HG02571 (cell line): Measurements from ENCODE around the gene SETDB1.
"Not testable (repeated sequence)": the region's sequence is repeated elsewhere in the genome, so short reads cannot be mapped to it uniquely, and the experiment has no call there.

Experiments used
- ATAC-seq: cut with Tn5 transposase; IDR thresholded peaks from one replicate; pipeline ENCODE4 v1.9.1; 2021; ENCODE audit warnings: mild to moderate bottlenecking, moderate library complexity; ENCODE audit not compliant: unreplicated experiment

SETDB1 gene

GRCh38 chr1:150928775-150929174, 2.6 kb downstream of the SETDB1 start:
- not testable (repeated sequence) for ATAC-seq

GRCh38 chr1:150931773-150932172, 5.6 kb downstream of the SETDB1 start:
- ATAC-seq = no peak

GRCh38 chr1:150944856-150945255, 18.7 kb downstream of the SETDB1 start:
- no peak for ATAC-seq

GRCh38 chr1:150954708-150955107, 28.5 kb downstream of the SETDB1 start:
- ATAC-seq = no peak

- ATAC-seq = no peak
Measured at GRCh38 chr1:150955280-150955679, 29.1 kb downstream of the SETDB1 start.

GRCh38 chr1:150957666-150958065, 31.5 kb downstream of the SETDB1 start:
- no peak for ATAC-seq

GRCh38 chr1:150960646-150961045, 34.5 kb downstream of the SETDB1 start:
- no peak for ATAC-seq

GRCh38 chr1:150961756-150962155, 35.6 kb downstream of the SETDB1 start:
- no peak for ATAC-seq

GRCh38 chr1:150963321-150964163, 37.4 kb downstream of the SETDB1 start:
- ATAC-seq = no peak

- ATAC-seq = no peak
Measured at GRCh38 chr1:150964164-150964489, 38.0 kb downstream of the SETDB1 start.

- ATAC-seq = no peak
Measured at GRCh38 chr1:150965605-150966004, 39.4 kb downstream of the SETDB1 start.

- no peak for ATAC-seq
Measured at GRCh38 chr1:150966011-150966410, 39.8 kb downstream of the SETDB1 start.

GRCh38 chr1:150967936-150968335, 41.8 kb downstream of the SETDB1 start:
- no peak for ATAC-seq

- ATAC-seq = no peak
Measured at GRCh38 chr1:150968491-150968890, 42.3 kb downstream of the SETDB1 start.

- ATAC-seq = no peak
Measured at GRCh38 chr1:150969626-150970025, 43.5 kb downstream of the SETDB1 start.

GRCh38 chr1:150970808-150971582, 44.8 kb downstream of the SETDB1 start:
- no peak for ATAC-seq

GRCh38 chr1:150971583-150972416, 45.6 kb downstream of the SETDB1 start:
- ATAC-seq = no peak

- ATAC-seq = no peak
Measured at GRCh38 chr1:150972417-150972940, 46.3 kb downstream of the SETDB1 start.

- no peak for ATAC-seq
Measured at GRCh38 chr1:150973258-150973835, 47.2 kb downstream of the SETDB1 start.

GRCh38 chr1:150973836-150974579, 47.8 kb downstream of the SETDB1 start:
- ATAC-seq = peak; percentile 45
